CD4-positive, alpha-beta memory T cell (primary cell): ENCODE data around the gene FHAD1. TPM values are rescaled to one million over a fixed set of nuclear protein-coding genes. Genes with fewer than 3 reads are reported as not detected.

Source experiments
- CTCF ChIA-PET: fragments of 350-600 bp; sonication (Branson Sonifier 250); formaldehyde crosslinking; loops from one replicate; lab custom pipeline; 2021; ENCODE audit warnings: inconsistent platforms; ENCODE audit not compliant: partially characterized antibody; lab: Charles Lee
- POLR2A ChIA-PET: fragments of 350-600 bp; sonication (Branson Sonifier 250); formaldehyde crosslinking; loops from one replicate; lab custom pipeline; 2021; ENCODE audit not compliant: partially characterized antibody; lab: Charles Lee
- DNase-seq, 5 donors: peaks; one replicate each; pipeline versions ENCODE4 v3.0.0 to v3.0.0-alpha.2; 2020 to 2022; ENCODE audit warnings: mixed read lengths in 1 of 5
- H3K27ac ChIP-seq: one replicate; pipeline ENCODE4 v1.7.0; 2013; ENCODE audit warnings: low read depth, low read length
- H3K27me3 ChIP-seq: 2 replicates; pipeline ENCODE4 v1.7.0; 2013; ENCODE audit warnings: mild to moderate bottlenecking, low read length, moderate library complexity; ENCODE audit not compliant: insufficient read depth
- H3K36me3 ChIP-seq: 2 replicates; pipeline ENCODE4 v1.7.0; 2013; ENCODE audit warnings: mild to moderate bottlenecking, low read length, moderate library complexity; ENCODE audit not compliant: insufficient read depth
- H3K4me1 ChIP-seq: 2 replicates; pipeline ENCODE4 v1.7.0; 2013; ENCODE audit warnings: mild to moderate bottlenecking, low read length, moderate library complexity; ENCODE audit not compliant: insufficient read depth
- H3K4me3 ChIP-seq, 2 donors: one replicate each; pipeline ENCODE4 v1.7.0; 2013; ENCODE audit warnings: low read length in 2 of 2, mild to moderate bottlenecking in 1 of 2
- H3K9me3 ChIP-seq, 2 donors: one replicate each; pipeline ENCODE4 v1.7.0; 2013; ENCODE audit warnings: low read length in 2 of 2, control low read depth in 1 of 2; ENCODE audit not compliant: control insufficient read depth in 1 of 2
- H3K27ac Mint-ChIP-seq, 7 donors: one replicate each; pipeline ENCODE4 v1.8.0; 2020 to 2021; ENCODE audit warnings: mixed read lengths in 7 of 7, mild to moderate bottlenecking in 6 of 7, inconsistent platforms in 3 of 7, moderate library complexity in 3 of 7
- H3K27me3 Mint-ChIP-seq, 2 donors: one replicate each; pipeline ENCODE4 v1.8.0; 2020 to 2021; ENCODE audit warnings: mixed read lengths in 2 of 2
- H3K36me3 Mint-ChIP-seq, 2 donors: one replicate each; pipeline ENCODE4 v1.8.0; 2020 to 2021; ENCODE audit warnings: mixed read lengths in 2 of 2, inconsistent platforms in 1 of 2, mild to moderate bottlenecking in 1 of 2
- H3K4me1 Mint-ChIP-seq, 4 donors: one replicate each; pipeline ENCODE4 v1.8.0; 2020 to 2021; ENCODE audit warnings: mixed read lengths in 4 of 4, mild to moderate bottlenecking in 1 of 4
- H3K4me3 Mint-ChIP-seq, 8 donors: one replicate each; pipeline ENCODE4 v1.8.0; 2020 to 2021; ENCODE audit warnings: mixed read lengths in 8 of 8, mild to moderate bottlenecking in 7 of 8, moderate library complexity in 6 of 8, inconsistent platforms in 3 of 8
- H3K9me3 Mint-ChIP-seq, 8 donors: one replicate each; pipeline ENCODE4 v1.8.0; 2020 to 2021; ENCODE audit warnings: mixed read lengths in 8 of 8, mild to moderate bottlenecking in 5 of 8, inconsistent platforms in 3 of 8, moderate library complexity in 1 of 8
- intact Hi-C: fragments of 100-400 bp; cut with micrococcal nuclease; formaldehyde crosslinking; loops from one replicate; pipeline ENCODE4 v1.15.1; 2023
- polyA plus RNA-seq, 2 donors: library from polyadenylated mRNA; unstranded; fragments of 300-500 nt; fragmentation: Illumina TruSeq; gene quantifications; one replicate each; pipeline ENCODE4 v1.2.3, GENCODE V29; 2021
- total RNA-seq, 2 experiments: library from RNA; stranded (reverse); gene quantifications; one replicate each; pipeline ENCODE4 v1.2.3, GENCODE V29; 2021

Gene FHAD1
- total and polyA plus RNA-seq, 4 experiments from 2014 or later = 0.03 TPM; not detected in 3

DNA sequence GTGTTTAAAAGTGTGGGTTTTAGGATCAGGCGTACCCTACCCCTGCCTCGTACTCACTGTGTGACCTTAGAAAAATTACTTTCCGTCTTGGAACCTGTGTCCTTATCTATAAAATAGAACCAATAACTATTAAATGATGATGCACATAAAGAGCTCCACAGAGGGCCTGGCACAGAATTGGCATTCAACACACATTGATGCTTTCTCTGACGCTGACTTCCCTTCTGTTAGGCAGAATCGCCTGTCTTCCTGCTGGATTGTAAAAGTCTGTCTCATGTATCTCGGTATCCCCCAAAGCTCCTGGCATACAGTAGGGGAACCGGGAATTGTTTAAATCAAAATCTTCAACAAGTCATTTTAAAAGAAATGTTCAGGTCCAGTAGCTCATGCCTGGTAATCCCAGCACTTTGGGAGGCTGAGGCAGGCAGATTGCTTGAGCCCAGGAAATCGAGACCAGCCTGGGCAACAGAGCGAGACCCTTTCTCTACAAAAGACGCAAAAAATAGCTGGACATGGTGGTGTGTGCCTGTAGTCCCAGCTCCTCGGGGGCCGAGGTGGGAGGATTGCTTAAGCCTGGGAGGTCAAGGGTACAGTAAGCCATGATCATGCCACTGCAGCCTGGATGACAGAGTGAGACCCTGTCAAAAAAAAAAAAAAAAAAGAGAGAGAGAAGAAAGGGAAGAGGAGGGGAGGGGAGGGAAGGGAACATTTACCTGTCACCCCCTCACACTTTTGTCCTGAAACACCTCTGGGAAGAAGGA is 41.3 kb upstream of the FHAD1 start:
- Histone ChIP-seq H3K4me3 (no peak overlapping the region), H3K27ac (no peak overlapping the region), H3K36me3 (no peaks in the 10 kb centered on the region), H3K4me1 (no peaks in the 10 kb centered on the region), H3K9me3 (no peaks in the 10 kb centered on the region), H3K27me3 (no peaks in the 10 kb centered on the region)
- intact Hi-C loops = no loop called here
- H3K27ac Mint-ChIP-seq = no peak overlapping the region
- H3K9me3 Mint-ChIP-seq = no peaks in the 10 kb centered on the region
- ChIA-PET CTCF (no interaction called here), POLR2A (no interaction called here)
- no peaks in the 10 kb centered on the region for H3K36me3 Mint-ChIP-seq
- no peak overlapping the region for H3K4me3 Mint-ChIP-seq
- no peak for DNase-seq
- peaks cover 8 to 11% of the 10 kb centered on the region in 2 donors for H3K27me3 Mint-ChIP-seq
- H3K4me1 Mint-ChIP-seq = no peaks in the 10 kb centered on the region

DNA sequence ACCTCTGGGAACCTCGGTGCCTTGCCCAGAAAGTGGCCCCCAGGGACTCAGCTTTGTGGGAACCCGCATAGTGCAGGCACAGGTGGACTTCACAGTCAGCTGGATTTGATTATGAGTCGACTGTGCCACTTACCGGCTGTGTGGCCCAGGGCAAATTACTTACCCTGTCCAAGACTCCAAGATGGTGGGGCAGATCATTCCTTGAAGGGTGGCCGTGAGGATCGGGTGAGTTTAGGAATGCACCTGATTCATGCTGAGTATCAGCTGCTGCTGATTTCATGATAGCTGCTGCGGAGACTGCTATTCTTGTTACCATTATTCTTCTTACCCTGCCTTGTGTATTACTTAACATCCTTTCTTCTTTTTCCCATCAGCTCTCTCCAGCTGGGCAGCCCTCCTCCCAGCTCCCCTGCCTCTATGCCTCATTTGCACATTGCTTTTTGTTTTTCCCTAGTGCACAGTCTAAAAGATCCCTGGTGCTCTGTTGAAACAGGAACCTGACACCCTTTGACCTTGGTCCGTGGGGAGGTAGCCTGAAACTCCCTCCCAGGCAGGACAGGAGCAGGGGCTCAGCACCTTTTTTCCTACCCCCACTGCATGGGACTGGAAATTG is 40.5 kb upstream of the FHAD1 start:
- no peaks in the 10 kb centered on the region for H3K27me3 ChIP-seq
- no peak overlapping the region for H3K4me3 ChIP-seq
- Mint-ChIP-seq H3K4me1 (no peaks in the 10 kb centered on the region), H3K36me3 (no peaks in the 10 kb centered on the region), H3K4me3 (no peak overlapping the region), H3K27me3 (peaks cover 9 to 11% of the 10 kb centered on the region in 2 donors), H3K27ac (peak overlapping the region in 1 of 7 donors; percentile 55), H3K9me3 (no peaks in the 10 kb centered on the region)
- H3K4me1 ChIP-seq = no peaks in the 10 kb centered on the region
- H3K9me3 ChIP-seq = no peaks in the 10 kb centered on the region
- intact Hi-C loops = no loop called here
- no peaks in the 10 kb centered on the region for H3K36me3 ChIP-seq
- CTCF ChIA-PET = no interaction called here
- DNase-seq = no peak
- POLR2A ChIA-PET = no interaction called here
- no peak overlapping the region for H3K27ac ChIP-seq

DNA sequence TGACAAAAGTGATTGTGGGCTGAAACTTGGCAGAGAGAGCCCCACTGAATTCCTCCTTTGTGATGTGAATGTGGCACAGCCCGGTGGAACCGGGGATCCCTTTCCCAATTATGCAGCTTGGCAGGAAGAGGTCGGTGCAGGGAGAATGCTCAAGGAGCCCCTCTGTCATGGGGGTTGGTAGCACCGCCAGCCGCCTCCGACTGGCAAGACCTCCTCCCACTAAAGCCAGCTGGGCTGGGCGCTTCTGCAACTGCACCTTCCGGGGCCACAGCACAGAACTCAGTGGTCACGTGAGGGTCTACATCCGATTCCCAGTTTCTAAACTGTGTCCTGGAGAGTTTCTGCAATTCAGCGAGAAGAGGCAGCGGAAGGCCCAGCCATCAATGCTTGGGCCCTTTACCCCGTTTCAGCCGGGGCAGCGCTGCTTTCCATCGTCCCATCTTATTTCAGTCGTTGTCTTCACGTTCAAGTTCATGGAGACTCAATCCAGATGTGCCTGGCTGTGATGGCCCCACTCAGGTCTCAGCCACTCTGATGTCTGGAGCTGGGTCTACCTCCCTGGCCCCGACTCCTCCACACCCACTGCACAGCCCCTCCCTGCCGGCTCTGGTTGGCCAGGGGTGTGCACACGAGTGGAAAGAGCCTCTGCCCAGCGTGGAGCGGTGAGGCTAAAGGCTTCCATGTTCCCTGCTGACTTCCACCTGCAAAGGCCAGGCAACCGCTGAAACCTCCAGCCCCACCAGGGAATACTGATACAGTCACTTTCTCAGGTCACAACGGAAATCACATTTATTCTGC is 39.8 kb upstream of the FHAD1 start:
- H3K4me1 ChIP-seq = no peaks in the 10 kb centered on the region
- Mint-ChIP-seq H3K4me3 (no peak overlapping the region), H3K4me1 (no peaks in the 10 kb centered on the region), H3K9me3 (no peaks in the 10 kb centered on the region), H3K27ac (no peak overlapping the region), H3K27me3 (peaks cover 9 to 11% of the 10 kb centered on the region in 2 donors), H3K36me3 (no peaks in the 10 kb centered on the region)
- H3K4me3 ChIP-seq = no peak overlapping the region
- no peak for DNase-seq
- ChIA-PET CTCF (no interaction called here), POLR2A (no interaction called here)
- intact Hi-C loops = no loop called here
- no peaks in the 10 kb centered on the region for H3K27me3 ChIP-seq
- H3K36me3 ChIP-seq = no peaks in the 10 kb centered on the region
- no peaks in the 10 kb centered on the region for H3K9me3 ChIP-seq
- no peak overlapping the region for H3K27ac ChIP-seq

DNA sequence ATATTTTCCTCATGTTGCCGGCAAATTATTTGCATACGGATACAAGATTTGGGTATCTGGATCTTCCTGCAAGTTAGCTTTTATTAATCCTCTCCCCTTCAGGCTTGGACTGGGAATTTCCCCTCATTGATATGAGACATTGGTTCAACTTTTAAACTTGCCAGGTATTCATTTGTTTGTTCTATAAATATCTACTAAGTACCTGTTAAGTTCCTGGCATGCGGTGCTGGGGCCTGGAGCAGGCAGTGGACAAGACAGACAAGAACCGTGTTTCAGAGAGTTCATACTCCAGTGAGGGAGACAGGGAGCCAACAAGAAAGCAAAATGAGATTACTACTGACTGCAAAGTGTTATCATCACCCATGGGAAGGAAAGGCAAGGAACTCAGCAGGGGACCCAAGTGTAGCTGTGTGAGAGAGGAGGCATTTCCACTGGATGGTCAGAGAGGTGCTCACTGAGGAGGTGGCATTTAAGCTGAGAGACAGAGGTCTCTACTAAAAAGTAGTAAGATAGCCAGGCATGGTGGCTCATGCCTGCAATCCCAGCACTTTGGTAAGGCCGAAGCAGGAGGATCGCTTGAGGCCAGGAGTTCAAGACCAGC is 39.1 kb upstream of the FHAD1 start:
- no peak for DNase-seq
- Histone ChIP-seq H3K4me3 (no peak overlapping the region), H3K4me1 (no peaks in the 10 kb centered on the region), H3K9me3 (no peaks in the 10 kb centered on the region), H3K27me3 (peaks cover 3% of the 10 kb centered on the region), H3K27ac (no peak overlapping the region), H3K36me3 (no peaks in the 10 kb centered on the region)
- H3K4me3 Mint-ChIP-seq = no peak overlapping the region
- CTCF ChIA-PET = no interaction called here
- intact Hi-C loops = no loop called here
- H3K27me3 Mint-ChIP-seq = peaks cover 11 to 15% of the 10 kb centered on the region in 2 donors
- no peaks in the 10 kb centered on the region for H3K9me3 Mint-ChIP-seq
- H3K4me1 Mint-ChIP-seq = no peaks in the 10 kb centered on the region
- POLR2A ChIA-PET = no interaction called here
- no peaks in the 10 kb centered on the region for H3K36me3 Mint-ChIP-seq
- no peak overlapping the region for H3K27ac Mint-ChIP-seq

DNA sequence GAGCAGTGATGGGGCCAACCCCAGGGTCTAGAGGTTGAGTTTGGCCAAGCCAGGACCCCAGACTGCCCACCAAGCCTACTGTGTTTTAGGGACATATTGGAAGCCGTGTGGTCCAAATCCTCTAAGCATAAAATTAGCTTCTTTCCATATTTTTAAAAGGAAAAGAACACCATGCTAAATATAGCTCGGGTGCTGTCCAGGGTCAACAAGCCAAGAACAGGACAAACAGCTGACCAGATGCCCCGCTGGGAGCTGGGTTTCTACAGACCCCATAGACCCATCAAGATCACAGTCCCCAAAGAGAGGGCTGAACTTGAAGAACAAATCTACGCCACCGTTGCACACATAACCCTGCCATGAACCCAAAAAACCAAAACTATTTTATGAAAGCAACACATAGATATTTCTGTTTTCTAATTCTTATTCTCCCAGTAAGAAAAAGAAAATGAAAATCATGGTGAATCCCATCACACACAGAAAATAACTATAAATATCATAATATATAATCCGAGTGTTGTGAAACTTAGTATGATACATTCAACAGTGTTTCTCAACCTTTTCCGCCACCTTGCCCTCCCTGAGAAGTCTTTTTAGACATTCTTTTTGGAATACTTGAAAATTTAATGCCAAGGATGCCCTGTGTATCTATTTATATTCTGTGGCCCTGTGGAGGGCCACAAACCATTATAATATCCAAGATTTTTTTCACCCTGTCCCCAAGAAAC is 36.2 kb upstream of the FHAD1 start:
- H3K27ac Mint-ChIP-seq = no peak overlapping the region
- intact Hi-C loops = no loop called here
- POLR2A ChIA-PET = no interaction called here
- H3K9me3 Mint-ChIP-seq = no peaks in the 10 kb centered on the region
- no peak overlapping the region for H3K4me3 Mint-ChIP-seq
- Histone ChIP-seq H3K27me3 (peaks cover 4% of the 10 kb centered on the region), H3K9me3 (no peaks in the 10 kb centered on the region), H3K4me3 (no peak overlapping the region), H3K36me3 (no peaks in the 10 kb centered on the region), H3K4me1 (no peaks in the 10 kb centered on the region), H3K27ac (no peak overlapping the region)
- no peak for DNase-seq
- CTCF ChIA-PET = no interaction called here
- peaks cover 8 to 12% of the 10 kb centered on the region in 2 donors for H3K27me3 Mint-ChIP-seq
- H3K4me1 Mint-ChIP-seq = no peaks in the 10 kb centered on the region
- no peaks in the 10 kb centered on the region for H3K36me3 Mint-ChIP-seq

DNA sequence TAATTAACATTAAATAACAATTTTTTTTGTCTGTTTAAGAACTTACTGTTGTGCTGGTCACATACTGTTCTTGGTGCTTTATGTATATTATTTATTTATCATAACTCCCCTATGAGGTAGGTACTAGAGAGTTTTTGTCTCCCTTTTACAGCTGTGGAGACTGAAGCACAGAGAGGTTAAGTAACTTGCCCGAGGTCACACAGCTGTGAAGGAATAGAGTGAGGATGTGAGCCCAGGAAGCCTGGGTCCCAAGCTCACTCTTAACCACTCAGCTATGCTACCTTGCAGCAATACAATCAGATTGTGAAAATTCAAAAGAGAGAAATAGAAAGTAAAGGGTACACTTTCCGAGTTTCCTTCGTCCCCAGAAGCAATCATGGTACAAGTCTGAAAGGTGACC is 35.6 kb upstream of the FHAD1 start:
- Mint-ChIP-seq H3K27me3 (peaks cover 8 to 12% of the 10 kb centered on the region in 2 donors), H3K36me3 (no peaks in the 10 kb centered on the region), H3K27ac (no peak overlapping the region), H3K4me1 (no peaks in the 10 kb centered on the region), H3K9me3 (no peaks in the 10 kb centered on the region), H3K4me3 (no peak overlapping the region)
- H3K27ac ChIP-seq = no peak overlapping the region
- H3K36me3 ChIP-seq = no peaks in the 10 kb centered on the region
- no peaks in the 10 kb centered on the region for H3K9me3 ChIP-seq
- no peak for DNase-seq
- H3K4me3 ChIP-seq = no peak overlapping the region
- ChIA-PET POLR2A (no interaction called here), CTCF (no interaction called here)
- H3K4me1 ChIP-seq = no peaks in the 10 kb centered on the region
- intact Hi-C loops = no loop called here
- peaks cover 4% of the 10 kb centered on the region for H3K27me3 ChIP-seq
